T-helper 1 cell treated with Interleukin-12 subunit alpha and Interleukin-12 subunit beta and Interleukin-4 antibody, amounts not matched to agents 30 μg/mL and 1 μg/mL, for 36 hours (primary cell): ENCODE measurements around the gene PRKCE.

ENCODE experiments used
- H3K27ac Mint-ChIP-seq: one replicate; pipeline ENCODE4 v1.8.0; 2021; ENCODE audit warnings: mild to moderate bottlenecking, mixed read lengths
- H3K27me3 Mint-ChIP-seq: one replicate; pipeline ENCODE4 v1.8.0; 2021; ENCODE audit warnings: low read depth, mixed read lengths
- H3K36me3 Mint-ChIP-seq: one replicate; pipeline ENCODE4 v1.8.0; 2021; ENCODE audit warnings: low read depth, mixed read lengths
- H3K4me1 Mint-ChIP-seq: one replicate; pipeline ENCODE4 v1.8.0; 2021; ENCODE audit warnings: low read depth, mixed read lengths
- H3K4me3 Mint-ChIP-seq: one replicate; pipeline ENCODE4 v1.8.0; 2021; ENCODE audit warnings: mild to moderate bottlenecking, moderate library complexity, mixed read lengths
- H3K9me3 Mint-ChIP-seq: one replicate; pipeline ENCODE4 v1.8.0; 2021; ENCODE audit warnings: mixed read lengths

PRKCE gene

GRCh38 chr2:46064396-46064795 lies 412.9 kb downstream of the PRKCE start:
- H3K4me3 Mint-ChIP-seq: no peak overlapping the region
- no peak overlapping the region for H3K27ac Mint-ChIP-seq
- peaks cover 18% of the 10 kb centered on the region for H3K4me1 Mint-ChIP-seq
- no peaks in the 10 kb centered on the region for H3K36me3 Mint-ChIP-seq
- no peaks in the 10 kb centered on the region for H3K9me3 Mint-ChIP-seq
- peaks cover 6% of the 10 kb centered on the region for H3K27me3 Mint-ChIP-seq

- Mint-ChIP-seq H3K9me3 (no peaks in the 10 kb centered on the region), H3K27ac (no peak overlapping the region), H3K4me3 (no peak overlapping the region), H3K36me3 (no peaks in the 10 kb centered on the region), H3K4me1 (peaks cover 18% of the 10 kb centered on the region), H3K27me3 (peaks cover 6% of the 10 kb centered on the region)
Measured at GRCh38 chr2:46065152-46065551, 413.7 kb downstream of the PRKCE start.

DNA sequence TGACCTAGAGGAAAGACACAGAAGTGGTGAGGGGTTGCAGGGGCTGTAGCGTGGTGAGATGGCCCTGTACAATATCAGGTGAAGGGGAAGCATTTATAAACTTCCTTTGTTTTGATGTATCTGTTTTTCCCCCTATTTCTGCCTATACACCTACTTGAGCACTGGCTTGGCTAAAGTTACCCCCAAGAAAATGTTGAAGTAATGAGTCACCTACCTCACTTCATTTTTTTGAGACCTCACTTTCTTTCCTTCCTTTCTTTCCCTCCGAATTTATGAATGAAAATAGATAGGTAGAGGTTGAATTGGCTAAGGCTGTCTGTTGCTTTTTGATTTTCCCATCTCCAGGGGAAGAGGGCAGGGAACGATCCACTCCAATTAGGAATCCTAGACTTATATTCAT lies 414.6 kb downstream of the PRKCE start:
- Mint-ChIP-seq H3K36me3 (no peaks in the 10 kb centered on the region), H3K9me3 (no peaks in the 10 kb centered on the region), H3K4me1 (peaks cover 18% of the 10 kb centered on the region), H3K27ac (no peak overlapping the region), H3K4me3 (no peak overlapping the region), H3K27me3 (peaks cover 6% of the 10 kb centered on the region)

GRCh38 chr2:46066601-46067000 lies 415.1 kb downstream of the PRKCE start:
- Mint-ChIP-seq H3K27me3 (peaks cover 6% of the 10 kb centered on the region), H3K4me3 (no peak overlapping the region), H3K36me3 (no peaks in the 10 kb centered on the region), H3K4me1 (peaks cover 18% of the 10 kb centered on the region), H3K27ac (no peak overlapping the region), H3K9me3 (no peaks in the 10 kb centered on the region)

- Mint-ChIP-seq H3K36me3 (no peaks in the 10 kb centered on the region), H3K4me3 (no peak overlapping the region), H3K4me1 (peaks cover 18% of the 10 kb centered on the region), H3K27ac (no peak overlapping the region), H3K9me3 (no peaks in the 10 kb centered on the region), H3K27me3 (peaks cover 6% of the 10 kb centered on the region)
Measured at GRCh38 chr2:46067062-46067461, 415.6 kb downstream of the PRKCE start.

DNA sequence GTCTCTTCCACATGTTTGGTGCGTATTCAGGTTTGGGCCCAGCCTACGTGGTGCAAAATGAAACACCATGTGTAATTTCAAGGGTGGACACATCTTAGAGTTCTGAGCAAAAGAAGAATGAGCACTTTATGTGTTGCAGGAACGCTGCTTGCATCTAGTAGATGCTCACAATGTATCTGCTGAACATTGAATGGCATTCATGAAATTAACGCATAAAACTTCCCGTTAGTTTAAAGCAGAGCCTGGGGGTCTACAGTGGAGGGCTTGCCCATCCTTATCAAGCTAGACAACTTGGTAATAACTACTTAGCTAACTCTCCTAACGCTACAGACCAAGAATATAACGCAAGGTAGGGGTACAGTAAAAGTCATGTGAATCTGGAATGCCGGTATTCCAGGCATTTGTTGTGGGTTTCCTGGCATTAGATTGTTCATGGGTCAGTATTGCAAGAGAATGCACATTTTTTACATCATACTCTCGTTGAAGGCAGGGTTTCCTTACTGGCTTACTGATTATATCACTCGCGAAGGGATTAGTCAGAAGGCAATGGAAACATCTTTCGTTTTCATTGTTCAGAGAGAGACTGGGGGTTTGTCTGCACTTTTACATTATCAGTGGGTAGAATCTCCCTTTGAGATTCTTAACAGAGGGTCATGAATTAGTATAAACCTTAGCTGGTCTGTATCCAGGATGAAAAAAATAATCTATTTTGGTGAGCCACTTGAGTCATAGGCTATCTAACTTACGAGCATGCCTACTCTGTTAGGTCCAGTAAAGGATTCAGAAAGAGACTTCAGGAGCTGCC lies 416.2 kb downstream of the PRKCE start:
- Mint-ChIP-seq H3K27me3 (peaks cover 6% of the 10 kb centered on the region), H3K36me3 (no peaks in the 10 kb centered on the region), H3K9me3 (no peaks in the 10 kb centered on the region), H3K27ac (no peak overlapping the region), H3K4me3 (no peak overlapping the region), H3K4me1 (peaks cover 18% of the 10 kb centered on the region)

GRCh38 chr2:46068636-46069035 lies 417.2 kb downstream of the PRKCE start:
- Mint-ChIP-seq H3K27ac (no peak overlapping the region), H3K4me3 (no peak overlapping the region), H3K27me3 (peaks cover 6% of the 10 kb centered on the region), H3K4me1 (peaks cover 19% of the 10 kb centered on the region), H3K36me3 (no peaks in the 10 kb centered on the region), H3K9me3 (no peaks in the 10 kb centered on the region)

- Mint-ChIP-seq H3K4me3 (no peak overlapping the region), H3K4me1 (peaks cover 19% of the 10 kb centered on the region), H3K36me3 (no peaks in the 10 kb centered on the region), H3K27ac (no peak overlapping the region), H3K9me3 (no peaks in the 10 kb centered on the region), H3K27me3 (no peaks in the 10 kb centered on the region)
Measured at GRCh38 chr2:46071074-46071473, 419.6 kb downstream of the PRKCE start.

DNA sequence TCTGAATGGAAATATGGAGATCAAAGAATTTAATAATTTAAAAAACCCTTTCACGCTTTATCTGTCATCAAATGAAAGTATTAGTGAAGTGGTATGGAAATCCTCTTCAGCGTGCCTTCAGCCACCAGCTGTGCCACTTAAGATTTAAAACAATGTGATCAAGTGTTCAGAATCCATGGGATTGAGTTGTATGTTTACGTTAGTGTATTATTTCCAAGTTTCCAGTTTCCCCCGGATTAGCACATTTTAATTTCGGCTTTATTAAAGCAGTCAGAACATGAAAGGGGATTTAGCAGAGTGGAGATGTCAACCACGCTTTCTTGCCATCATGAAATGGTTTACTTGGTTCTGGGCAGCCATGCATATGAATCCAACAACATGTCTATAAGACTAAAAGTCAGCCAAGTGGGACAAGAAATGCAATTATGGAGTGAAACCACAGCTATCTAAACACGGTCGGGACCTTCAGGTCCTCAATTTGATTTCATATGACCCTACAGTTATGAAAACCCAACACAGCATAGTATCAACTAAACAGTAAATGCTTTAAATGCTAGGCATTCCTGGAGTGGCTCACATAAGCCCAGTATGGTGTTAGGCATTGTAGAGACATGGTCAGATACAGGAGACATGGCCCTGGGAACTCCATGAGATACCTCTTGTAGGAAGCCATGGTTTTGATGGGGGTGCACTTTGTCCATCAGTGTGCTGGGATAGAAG lies 420.8 kb downstream of the PRKCE start:
- H3K36me3 Mint-ChIP-seq: no peaks in the 10 kb centered on the region
- no peak overlapping the region for H3K4me3 Mint-ChIP-seq
- H3K9me3 Mint-ChIP-seq: no peaks in the 10 kb centered on the region
- H3K27ac Mint-ChIP-seq: no peak overlapping the region
- H3K27me3 Mint-ChIP-seq: no peaks in the 10 kb centered on the region
- H3K4me1 Mint-ChIP-seq: peaks cover 13% of the 10 kb centered on the region

DNA sequence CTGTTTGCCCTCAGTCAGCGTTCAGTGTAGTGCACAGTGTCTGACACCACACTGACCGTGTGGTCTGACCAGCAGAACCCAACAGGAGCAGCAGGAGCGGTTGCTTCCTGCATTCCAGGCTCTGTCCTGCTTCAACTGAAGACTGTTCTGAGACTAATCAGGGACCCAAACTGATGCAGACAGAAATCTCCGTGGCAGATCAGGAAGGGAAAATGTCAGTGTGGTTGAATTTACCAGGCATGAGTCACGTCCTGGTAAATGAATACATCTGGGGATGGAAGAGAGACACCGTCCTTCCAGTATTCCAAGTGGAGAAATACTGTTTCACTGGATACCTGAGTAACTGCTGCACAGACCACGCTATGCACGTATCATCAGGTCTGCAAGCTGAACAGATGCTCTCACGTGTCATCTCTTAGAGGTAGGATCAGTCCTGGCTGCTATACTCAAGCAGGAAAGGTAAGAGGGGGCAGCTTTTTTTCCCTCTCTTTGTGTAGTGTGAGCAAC lies 422.1 kb downstream of the PRKCE start:
- H3K27me3 Mint-ChIP-seq: no peaks in the 10 kb centered on the region
- peaks cover 1% of the 10 kb centered on the region for H3K36me3 Mint-ChIP-seq
- peaks cover 4% of the 10 kb centered on the region for H3K4me1 Mint-ChIP-seq
- H3K4me3 Mint-ChIP-seq: no peak overlapping the region
- no peaks in the 10 kb centered on the region for H3K9me3 Mint-ChIP-seq
- H3K27ac Mint-ChIP-seq: no peak overlapping the region

DNA sequence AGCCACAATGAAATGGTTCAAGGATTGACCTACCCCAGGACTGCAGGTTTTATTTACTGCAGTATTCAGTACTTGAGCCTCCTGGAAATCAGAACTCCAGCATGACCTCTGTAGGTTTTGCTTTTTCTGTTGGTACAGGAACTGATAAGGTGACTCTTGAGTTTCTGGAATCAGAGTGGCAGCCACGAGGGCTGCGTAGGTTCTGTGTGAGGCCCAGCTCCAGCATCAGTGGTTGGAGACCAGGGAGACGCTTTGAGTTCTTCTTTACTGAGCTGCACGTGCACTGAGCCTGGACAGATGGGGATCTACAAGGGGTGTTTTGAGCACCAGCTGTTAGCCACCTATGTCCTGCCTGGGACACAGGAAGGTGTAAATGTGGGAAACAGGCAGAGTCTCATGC lies 423.0 kb downstream of the PRKCE start:
- H3K36me3 Mint-ChIP-seq: peaks cover 1% of the 10 kb centered on the region
- H3K27me3 Mint-ChIP-seq: no peaks in the 10 kb centered on the region
- no peaks in the 10 kb centered on the region for H3K9me3 Mint-ChIP-seq
- no peak overlapping the region for H3K27ac Mint-ChIP-seq
- H3K4me1 Mint-ChIP-seq: peaks cover 6% of the 10 kb centered on the region
- no peak overlapping the region for H3K4me3 Mint-ChIP-seq

- Mint-ChIP-seq H3K27me3 (no peaks in the 10 kb centered on the region), H3K9me3 (no peaks in the 10 kb centered on the region), H3K36me3 (peaks cover 1% of the 10 kb centered on the region), H3K27ac (no peak overlapping the region), H3K4me1 (peaks cover 6% of the 10 kb centered on the region), H3K4me3 (no peak overlapping the region)
Measured at GRCh38 chr2:46075848-46076247, 424.4 kb downstream of the PRKCE start.

GRCh38 chr2:46076251-46076650 lies 424.8 kb downstream of the PRKCE start:
- H3K36me3 Mint-ChIP-seq: peaks cover 1% of the 10 kb centered on the region
- no peak overlapping the region for H3K27ac Mint-ChIP-seq
- H3K4me3 Mint-ChIP-seq: no peak overlapping the region
- H3K27me3 Mint-ChIP-seq: no peaks in the 10 kb centered on the region
- H3K4me1 Mint-ChIP-seq: peaks cover 6% of the 10 kb centered on the region
- no peaks in the 10 kb centered on the region for H3K9me3 Mint-ChIP-seq

- no peaks in the 10 kb centered on the region for H3K27me3 Mint-ChIP-seq
- peaks cover 6% of the 10 kb centered on the region for H3K4me1 Mint-ChIP-seq
- H3K4me3 Mint-ChIP-seq: no peak overlapping the region
- H3K9me3 Mint-ChIP-seq: no peaks in the 10 kb centered on the region
- no peak overlapping the region for H3K27ac Mint-ChIP-seq
- peaks cover 1% of the 10 kb centered on the region for H3K36me3 Mint-ChIP-seq
Measured at GRCh38 chr2:46076875-46077274, 425.4 kb downstream of the PRKCE start.

DNA sequence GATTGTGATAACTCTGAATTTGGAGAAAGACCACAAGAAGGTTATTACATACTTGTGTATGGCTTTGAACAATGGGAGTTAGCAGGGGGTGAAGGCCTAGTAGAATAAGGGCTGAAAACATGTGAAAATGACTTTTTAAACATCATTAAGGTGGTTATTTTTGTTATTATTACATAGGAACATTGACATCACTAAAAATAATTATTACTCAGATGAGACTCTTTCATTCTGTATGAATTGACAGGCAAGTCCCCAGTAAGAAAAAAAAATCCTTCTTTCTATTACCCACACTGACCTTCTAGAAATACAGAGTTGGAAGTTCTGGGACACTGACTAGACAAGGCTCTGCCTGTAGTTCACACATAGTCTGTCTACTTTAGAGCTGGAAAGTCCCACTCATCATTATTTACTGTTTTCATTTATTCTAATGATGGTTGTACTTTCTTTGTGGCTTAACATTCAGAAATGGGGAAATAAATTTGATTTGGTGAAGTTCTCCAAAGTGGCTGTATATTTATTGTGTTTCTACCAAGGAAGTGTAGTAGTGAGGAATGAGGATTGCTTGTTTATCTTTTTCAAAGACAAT lies 426.1 kb downstream of the PRKCE start:
- peaks cover 13% of the 10 kb centered on the region for H3K4me1 Mint-ChIP-seq
- H3K9me3 Mint-ChIP-seq: no peaks in the 10 kb centered on the region
- H3K27ac Mint-ChIP-seq: no peak overlapping the region
- H3K4me3 Mint-ChIP-seq: no peak overlapping the region
- peaks cover 1% of the 10 kb centered on the region for H3K36me3 Mint-ChIP-seq
- H3K27me3 Mint-ChIP-seq: no peaks in the 10 kb centered on the region
